Stromal cell of bone marrow (primary cell): ENCODE measurements around the gene TTC34.

Experiments
- DNase-seq: peaks from one replicate; pipeline ENCODE4 v3.0.0-alpha.2; 2012; ENCODE audit warnings: low read depth

The TTC34 gene

GRCh38 chr1:2801535-2802291 is at the start of gene TTC34:
Gene TTC34, minus strand, starts transcription at chr1:2801693. Its CDS starts 866 bp downstream, at chr1:2800827.
- no peak for DNase-seq

DNA sequence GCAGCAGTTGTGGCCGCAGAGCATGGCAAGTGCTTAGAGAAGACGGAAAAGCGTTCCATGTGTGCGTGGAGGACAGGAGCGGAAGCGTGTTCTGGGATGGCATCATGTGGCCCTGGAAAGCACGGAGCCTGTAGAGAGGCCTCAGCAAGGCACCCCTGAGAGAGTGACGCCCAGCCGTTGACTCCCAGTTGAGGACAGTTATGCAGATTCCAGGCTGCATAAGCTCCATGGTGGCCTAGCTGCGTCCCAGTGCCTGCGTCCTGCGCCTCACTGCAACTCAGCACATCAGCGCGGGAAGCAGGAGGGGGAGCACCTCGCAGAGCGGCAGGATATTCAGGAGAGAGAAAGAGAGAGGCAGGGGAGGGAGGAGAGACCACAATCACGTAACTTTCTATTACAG is 49.0 kb upstream of the TTC34 start:
- DNase-seq: no peak

- DNase-seq: no peak
Observed at GRCh38 chr1:2848006-2848670, 46.6 kb upstream of the TTC34 start.

GRCh38 chr1:2847086-2847985 is 45.8 kb upstream of the TTC34 start:
- no peak for DNase-seq

DNA sequence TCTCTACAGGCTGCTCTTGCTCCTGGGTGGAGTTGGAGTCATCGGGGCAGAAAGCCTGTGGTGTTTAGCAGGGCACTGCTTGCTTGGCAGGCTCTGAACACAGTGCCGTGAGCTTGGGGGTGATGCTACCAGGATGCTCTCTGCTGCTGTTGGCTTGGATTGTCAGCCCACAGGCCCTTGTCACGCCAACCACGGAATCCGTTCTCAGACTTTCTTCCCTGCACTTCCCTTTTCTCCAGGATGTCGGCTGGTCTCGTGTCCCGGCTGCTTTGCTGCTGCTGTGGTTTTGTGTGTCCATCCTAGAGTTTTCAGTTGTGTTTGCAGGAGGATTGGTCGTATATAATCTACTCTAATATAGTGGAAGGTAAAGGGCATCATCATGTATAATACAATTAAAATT is 44.4 kb upstream of the TTC34 start:
- no peak for DNase-seq

DNA sequence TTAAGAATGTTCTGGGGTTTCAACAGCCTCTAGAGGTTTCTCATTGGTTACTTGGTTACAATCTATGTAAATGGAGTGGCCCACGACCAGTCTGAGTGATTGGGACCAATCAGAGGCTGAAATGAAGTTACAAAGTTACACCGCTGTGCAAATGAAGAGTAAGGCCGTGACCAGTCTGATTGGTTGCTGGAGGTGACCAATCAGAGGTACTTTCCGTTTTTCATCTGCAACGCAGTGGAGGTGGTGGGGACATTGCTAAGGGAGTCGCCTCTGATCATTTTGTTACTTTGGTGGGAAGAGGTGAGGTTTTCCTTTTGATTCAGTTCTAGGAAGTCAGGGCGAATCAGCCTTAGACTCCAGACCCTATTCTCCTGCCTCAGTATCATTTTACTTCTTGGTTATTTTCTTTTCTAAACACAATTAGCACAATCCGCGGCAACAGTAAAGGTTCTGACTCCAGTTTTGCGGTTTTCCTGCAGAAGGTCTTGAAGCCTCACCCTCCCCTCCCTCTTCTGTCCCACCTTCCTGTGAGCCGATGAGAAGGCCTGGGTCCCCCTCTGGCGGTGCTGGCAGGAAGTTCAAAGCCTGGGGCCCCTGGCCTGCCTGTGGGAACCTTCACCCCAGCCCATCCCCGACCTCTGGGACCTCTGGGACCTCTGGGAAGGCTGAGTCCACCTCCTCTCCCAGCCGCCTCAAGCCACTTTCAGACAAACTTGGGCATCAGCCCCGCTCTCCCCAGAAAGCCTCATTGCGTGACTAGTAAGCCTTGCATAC is 38.7 kb upstream of the TTC34 start:
- no peak for DNase-seq

- no peak for DNase-seq
Observed at GRCh38 chr1:2837823-2838222, 36.3 kb upstream of the TTC34 start.

GRCh38 chr1:2837316-2837715 is 35.8 kb upstream of the TTC34 start:
- no peak for DNase-seq

DNA sequence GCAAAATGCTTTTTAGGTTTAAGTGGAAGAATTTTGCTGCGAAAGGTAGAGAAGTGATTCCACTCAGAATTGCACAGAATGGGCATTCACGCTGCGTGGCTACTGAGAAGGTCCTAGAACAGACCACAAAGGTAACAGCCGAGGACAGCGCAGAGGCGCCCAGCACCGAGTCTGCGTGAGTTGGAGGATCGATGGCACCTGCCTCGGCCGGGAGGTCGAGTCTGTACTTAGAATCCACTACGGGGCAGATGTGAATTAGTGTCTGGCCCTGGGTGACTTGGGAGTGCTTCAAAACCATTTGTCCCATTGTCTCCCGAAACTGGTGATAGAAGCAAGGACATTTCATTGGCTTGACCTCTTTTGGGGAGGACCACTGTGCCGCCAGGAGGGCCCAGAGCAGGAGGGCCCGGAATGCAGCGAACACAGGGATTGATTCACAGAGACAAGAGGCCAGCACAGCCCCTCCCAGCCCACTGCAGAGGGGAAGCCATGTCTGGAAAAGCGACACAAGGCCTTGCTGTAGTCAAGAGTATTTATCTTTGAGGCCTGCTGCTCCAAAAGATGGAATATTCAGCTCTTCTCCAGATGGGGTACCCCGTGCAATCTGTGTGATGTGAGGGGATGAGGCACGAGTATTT is 35.0 kb upstream of the TTC34 start:
- no peak for DNase-seq

DNA sequence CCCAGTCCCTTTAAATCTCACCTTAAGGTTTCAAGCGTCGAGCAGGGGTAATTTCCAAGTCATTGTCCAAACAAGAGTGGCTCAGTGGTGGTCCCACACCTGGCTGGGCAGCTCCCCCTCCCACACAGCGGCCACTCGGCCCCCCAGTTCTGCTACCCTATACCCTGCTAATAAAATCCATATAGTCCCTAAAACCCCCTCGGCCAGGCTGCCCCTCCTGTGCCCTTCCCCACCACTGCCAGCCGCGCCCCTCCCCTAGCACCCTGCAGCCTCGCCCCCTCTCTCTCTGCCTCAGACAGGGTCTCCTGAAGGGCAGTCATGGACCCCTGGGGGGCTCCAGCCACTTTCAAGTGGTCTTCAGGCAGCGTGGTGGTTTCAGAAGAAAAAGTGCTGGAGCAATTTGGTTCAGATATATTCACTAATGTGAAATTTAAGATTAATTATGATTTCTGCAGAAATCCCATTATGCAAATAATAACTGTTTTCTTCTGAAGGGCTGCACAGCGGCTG is 34.2 kb upstream of the TTC34 start:
- no peak for DNase-seq

- no peak for DNase-seq
Observed at GRCh38 chr1:2834741-2835564, 33.5 kb upstream of the TTC34 start.

- DNase-seq: no peak
Observed at GRCh38 chr1:2834146-2834475, 32.6 kb upstream of the TTC34 start.

DNA sequence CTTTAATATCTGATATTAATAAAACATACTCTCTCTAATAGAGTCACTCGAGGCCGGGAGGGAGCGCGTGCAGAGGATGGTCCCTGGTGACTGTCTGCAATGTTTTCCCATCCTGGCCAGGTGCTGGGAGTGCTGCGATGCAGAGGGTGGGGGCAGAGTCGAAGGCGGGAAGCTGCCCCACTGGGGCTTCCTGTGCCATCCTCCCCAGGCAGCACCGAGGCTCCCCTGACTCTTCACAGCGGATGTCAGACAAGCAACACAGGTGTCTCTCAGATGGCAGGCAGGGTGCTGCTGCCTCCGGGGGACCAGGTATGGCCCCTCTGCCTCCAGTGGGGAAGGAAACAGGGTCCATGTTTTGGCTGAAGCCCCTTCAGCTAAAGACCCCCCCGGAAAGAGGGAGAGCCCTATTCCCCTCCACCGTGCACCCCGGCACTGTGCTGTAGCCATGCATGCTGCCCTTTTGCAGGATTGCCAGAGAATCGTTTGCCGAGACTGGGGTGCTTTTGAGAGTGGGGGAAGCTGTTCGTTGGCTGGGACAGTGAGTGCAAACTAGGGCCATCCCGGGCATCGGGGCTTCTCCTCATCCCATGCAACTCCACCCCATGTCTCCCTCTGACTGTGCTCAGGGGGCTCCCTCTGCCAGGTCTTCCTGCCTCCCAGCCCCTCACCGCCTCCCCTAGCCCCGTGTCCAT is 32.1 kb upstream of the TTC34 start:
- DNase-seq: no peak

- DNase-seq: no peak
Observed at GRCh38 chr1:2832506-2833453, 31.3 kb upstream of the TTC34 start.

DNA sequence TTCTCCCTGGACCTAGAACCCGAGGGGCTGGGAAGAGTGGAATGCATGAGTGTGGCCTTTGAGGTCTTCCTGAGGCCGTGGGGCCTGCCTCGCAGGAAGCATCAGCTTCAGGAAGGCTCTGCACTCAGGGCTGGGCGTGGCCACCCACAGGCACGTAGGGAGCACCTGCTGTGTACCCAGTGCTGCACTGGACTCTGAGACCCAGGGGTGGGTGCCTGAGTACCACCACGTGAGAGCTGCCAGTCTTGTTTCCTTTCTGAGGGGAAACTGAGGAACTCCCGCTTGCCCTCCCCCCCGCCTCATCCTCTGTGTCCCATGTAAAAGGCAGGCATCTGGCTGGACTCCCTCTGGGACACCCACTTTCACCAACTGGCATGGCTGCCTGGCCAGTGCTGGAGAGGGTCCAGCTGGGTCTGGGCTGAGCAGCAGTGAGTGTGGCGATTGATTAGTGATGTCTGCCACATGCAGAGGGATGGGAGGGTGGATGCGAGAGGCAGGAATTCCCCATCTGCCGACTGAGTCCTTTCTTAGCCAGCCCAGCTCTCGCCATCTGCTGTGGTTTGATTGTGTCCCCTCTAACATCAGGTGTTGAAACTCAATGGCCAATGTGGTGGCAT is 30.2 kb upstream of the TTC34 start:
- no peak for DNase-seq

GRCh38 chr1:2830761-2831425 is 29.4 kb upstream of the TTC34 start:
- DNase-seq: no peak

DNA sequence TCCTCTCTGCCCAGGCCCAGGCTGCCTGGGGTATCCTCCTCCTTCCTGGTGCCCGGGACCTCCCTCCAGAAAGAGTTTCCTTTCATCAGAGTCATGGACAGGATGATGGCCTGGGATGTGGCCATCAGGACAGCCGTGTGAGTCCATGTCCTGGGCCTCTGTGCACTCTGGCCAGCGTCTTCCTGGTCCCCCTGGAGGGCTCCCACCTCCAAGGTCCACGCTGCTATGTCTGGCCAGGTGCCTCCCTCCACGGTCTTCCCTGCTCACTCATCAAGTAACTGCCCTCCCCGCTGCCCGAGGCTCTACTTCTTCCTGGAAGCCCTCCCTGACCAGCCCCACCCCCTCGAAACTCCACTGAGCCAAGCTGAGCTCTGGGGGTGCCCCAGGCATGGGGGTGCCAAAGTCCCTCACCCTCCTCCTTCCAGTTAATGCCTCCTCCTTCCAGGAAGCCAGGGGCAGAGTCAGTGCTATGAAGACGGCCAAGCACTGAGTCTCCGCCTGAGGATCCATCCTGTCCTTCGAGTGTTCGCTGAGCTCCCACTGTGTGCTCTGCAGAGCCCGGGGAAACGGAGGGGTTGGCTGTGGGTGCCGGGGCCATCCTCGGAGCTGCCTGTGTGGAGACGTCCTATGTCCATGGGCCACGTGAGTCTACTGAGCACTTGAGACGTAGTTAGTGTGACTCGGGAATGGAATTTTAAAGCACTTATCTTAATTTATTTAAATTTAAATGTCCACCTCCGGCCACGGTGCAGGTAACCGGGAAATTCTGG is 28.5 kb upstream of the TTC34 start:
- no peak for DNase-seq
